HG03469 (cell line): ENCODE measurements around the gene ANKRD39.

ENCODE experiments used
- ATAC-seq: cut with Tn5 transposase; IDR thresholded peaks from one replicate; pipeline ENCODE4 v1.9.1; 2021; ENCODE audit warnings: mild to moderate bottlenecking, moderate library complexity, moderate number of reproducible peaks; ENCODE audit not compliant: unreplicated experiment

ANKRD39 gene

GRCh38 chr2:96888072-96889011 is 30.5 kb upstream of the ANKRD39 start:
- ATAC-seq = no peak

- ATAC-seq = no peak
Measured at GRCh38 chr2:96887493-96888012, 29.7 kb upstream of the ANKRD39 start.

- no peak for ATAC-seq
Measured at GRCh38 chr2:96885432-96886347, 27.9 kb upstream of the ANKRD39 start.

GRCh38 chr2:96884299-96885094 is 26.7 kb upstream of the ANKRD39 start:
- ATAC-seq = no peak

GRCh38 chr2:96883306-96883705 is 25.5 kb upstream of the ANKRD39 start:
- ATAC-seq = no peak

GRCh38 chr2:96882906-96883305 is 25.1 kb upstream of the ANKRD39 start:
- no peak for ATAC-seq

- ATAC-seq = no peak
Measured at GRCh38 chr2:96882230-96882629, 24.4 kb upstream of the ANKRD39 start.

GRCh38 chr2:96881349-96882195 is 23.8 kb upstream of the ANKRD39 start:
- no peak for ATAC-seq

GRCh38 chr2:96880891-96881273 is 23.1 kb upstream of the ANKRD39 start:
- no peak for ATAC-seq

- ATAC-seq = no peak
Measured at GRCh38 chr2:96879545-96880040, 21.8 kb upstream of the ANKRD39 start.

- no peak for ATAC-seq
Measured at GRCh38 chr2:96878796-96879544, 21.2 kb upstream of the ANKRD39 start.

GRCh38 chr2:96878171-96878570 is 20.4 kb upstream of the ANKRD39 start:
- ATAC-seq = no peak

- ATAC-seq = no peak
Measured at GRCh38 chr2:96877631-96878092, 19.8 kb upstream of the ANKRD39 start.

- no peak for ATAC-seq
Measured at GRCh38 chr2:96877042-96877451, 19.2 kb upstream of the ANKRD39 start.

- ATAC-seq = no peak
Measured at GRCh38 chr2:96876269-96877041, 18.6 kb upstream of the ANKRD39 start.

GRCh38 chr2:96875498-96876268 is 17.9 kb upstream of the ANKRD39 start:
- ATAC-seq = no peak

- no peak for ATAC-seq
Measured at GRCh38 chr2:96874198-96874831, 16.5 kb upstream of the ANKRD39 start.
